IPS-11a (cell line): ENCODE results near the gene GPR75.
"Not testable (repeated sequence)": the region's sequence is repeated elsewhere in the genome, so short reads cannot be mapped to it uniquely, and the experiment has no call there.

ENCODE experiments used
- H3K4me3 ChIP-seq: one replicate; pipeline ENCODE4 v1.5.1; 2013; ENCODE audit warnings: low read depth, low read length, control low read depth

The GPR75 gene

DNA sequence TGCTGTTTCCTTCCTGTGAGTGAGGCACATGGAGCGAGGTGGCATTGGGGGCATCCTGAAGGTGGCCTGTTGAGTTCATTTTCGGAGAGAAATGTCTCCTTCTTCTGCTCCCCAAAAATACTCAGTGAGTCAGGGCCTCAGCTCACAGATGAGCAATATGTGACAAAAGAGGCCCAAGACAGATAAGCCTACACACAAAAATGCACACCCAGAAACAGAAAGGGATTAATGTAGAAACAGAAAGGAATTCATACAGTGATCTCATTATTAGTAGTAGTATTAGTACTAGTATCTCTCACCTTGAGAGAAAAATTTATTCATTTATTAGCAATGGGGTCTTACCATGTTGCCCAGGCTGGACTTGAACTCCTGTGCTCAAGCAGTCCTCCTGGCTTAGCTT is 5.1 kb downstream of the GPR75 start:
- no peak overlapping the region for H3K4me3 ChIP-seq

DNA sequence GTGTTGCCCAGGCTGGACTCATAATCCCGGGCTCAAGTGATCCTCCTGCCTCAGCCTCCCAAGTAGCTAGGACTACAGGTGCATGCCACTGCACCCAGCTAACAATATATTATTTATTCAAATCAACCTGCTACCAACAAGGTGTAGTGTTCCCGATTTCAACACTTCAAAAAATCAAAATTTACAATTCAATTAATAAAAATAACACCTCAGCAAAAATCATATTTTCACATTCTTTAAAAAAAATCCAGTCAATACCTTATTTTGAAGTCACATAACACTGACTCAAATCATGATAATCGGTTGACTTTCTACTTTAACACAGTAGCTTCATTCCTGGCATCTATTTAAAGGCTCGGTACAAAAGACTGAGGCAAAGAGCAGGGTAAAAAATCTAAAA is 7.2 kb downstream of the GPR75 start:
- no peak overlapping the region for H3K4me3 ChIP-seq

DNA sequence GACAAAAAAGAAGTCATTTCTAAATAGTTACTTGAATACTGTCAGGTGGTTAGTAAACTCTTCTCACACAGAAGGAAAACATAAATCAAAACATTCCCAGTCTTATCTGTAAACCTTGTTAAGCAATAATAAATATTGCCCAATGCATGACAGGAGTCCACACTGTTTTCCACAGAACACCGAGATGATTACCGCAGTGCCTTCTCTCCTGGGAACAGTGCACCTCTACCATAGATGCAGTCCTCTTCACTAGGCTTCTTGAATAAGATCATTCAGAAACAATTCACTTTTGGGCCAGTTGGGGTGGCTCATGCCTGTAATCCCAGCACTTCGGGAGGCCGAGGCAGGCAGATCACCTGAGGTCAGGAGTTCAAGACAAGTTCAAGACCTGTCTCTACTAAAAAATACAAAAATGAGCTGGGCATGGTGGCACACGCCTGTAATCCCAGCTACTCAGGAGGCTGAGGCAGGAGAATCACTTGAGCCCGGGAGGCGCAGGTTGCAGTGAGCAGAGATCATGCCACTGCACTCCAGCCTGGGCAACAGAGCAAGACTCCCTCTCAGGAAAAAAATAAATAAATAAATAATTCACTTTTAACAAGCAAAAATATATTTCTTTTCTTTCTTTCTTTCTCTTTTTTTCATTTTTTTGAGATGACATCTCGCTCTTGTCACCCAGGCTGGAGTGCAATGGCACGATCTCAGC is 8.6 kb downstream of the GPR75 start:
- not testable (repeated sequence) for H3K4me3 ChIP-seq

DNA sequence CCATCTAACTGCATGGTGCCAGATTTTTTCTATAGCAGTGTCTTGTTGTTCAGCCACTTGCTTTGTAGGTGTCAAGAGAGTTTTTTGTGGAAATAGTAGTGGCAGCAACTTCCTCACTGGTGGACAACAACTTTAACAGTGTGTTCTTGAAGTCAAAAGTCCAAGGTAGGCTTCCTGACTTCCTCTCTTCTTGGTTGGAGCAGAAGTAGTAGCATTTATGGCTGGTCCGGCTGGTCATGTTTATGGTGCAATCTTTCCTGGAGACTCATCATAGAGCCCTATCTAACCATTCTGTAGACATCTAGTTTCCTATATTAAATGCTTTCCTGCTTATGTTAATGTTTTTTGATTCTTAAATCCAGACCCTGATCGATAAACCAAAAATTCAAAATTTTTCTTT is 11.7 kb downstream of the GPR75 start:
- H3K4me3 ChIP-seq = no peak overlapping the region

DNA sequence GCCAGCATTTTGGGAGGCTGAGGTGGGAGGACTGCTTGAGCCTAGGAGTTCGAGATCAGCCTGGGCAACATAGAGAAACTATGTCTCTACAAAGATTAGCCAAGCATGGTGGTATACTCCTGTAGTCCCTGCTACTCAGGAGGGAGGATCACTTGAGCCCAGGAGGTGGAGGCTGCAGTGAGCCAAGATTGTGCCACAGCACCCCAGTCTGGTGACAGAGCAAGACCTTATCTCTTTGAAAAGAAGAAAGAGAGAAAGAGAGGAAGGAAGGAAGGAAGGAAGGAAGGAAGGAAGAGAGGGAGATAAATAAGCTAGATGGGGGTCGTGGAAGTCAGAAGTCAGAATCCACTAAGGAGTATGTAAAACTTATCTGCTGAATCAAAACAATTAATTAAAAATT is 16.2 kb downstream of the GPR75 start:
- H3K4me3 ChIP-seq = no peak overlapping the region

DNA sequence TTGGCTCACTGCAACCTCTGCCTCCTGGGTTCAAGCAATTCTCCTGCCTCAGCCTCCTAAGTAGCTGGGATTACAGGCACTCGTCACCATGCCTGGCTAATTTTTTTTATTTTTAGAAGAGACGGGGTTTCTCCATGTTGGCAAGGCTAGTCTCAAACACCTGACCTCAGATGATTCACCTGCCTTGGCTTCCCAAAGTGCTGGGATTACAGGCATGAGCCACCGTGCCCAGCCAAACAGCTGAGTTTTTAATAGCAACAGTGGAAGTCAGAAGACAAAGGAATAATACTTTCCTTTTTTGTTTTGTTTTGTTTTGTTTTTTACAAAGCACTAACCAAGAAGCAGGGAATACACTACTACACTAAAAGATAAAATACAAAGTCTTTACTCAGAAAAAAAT is 16.9 kb downstream of the GPR75 start:
- H3K4me3 ChIP-seq = no peak overlapping the region

- H3K4me3 ChIP-seq = not testable (repeated sequence)
Measured at GRCh38 chr2:53841651-53842050, 18.1 kb downstream of the GPR75 start.

GRCh38 chr2:53840580-53840979 is 19.2 kb downstream of the GPR75 start:
- H3K4me3 ChIP-seq = no peak overlapping the region

DNA sequence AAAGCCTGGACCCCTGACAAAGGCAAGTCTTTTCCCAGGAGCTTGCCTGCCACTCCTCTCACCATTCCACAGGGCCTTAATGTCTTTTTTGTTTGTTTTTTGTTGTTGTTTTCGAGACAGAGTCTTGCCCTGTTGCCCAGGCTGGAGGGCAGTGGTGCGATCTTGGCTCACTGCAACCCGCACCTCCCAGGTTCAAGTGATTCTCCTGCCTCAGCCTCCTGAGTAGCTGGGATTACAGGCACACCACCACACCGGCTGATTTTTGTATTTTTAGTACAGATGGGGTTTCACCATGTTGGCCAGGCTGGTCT is 29.8 kb downstream of the GPR75 start:
- not testable (repeated sequence) for H3K4me3 ChIP-seq

GRCh38 chr2:53829273-53829979 is 30.3 kb downstream of the GPR75 start:
- H3K4me3 ChIP-seq = no peak overlapping the region

DNA sequence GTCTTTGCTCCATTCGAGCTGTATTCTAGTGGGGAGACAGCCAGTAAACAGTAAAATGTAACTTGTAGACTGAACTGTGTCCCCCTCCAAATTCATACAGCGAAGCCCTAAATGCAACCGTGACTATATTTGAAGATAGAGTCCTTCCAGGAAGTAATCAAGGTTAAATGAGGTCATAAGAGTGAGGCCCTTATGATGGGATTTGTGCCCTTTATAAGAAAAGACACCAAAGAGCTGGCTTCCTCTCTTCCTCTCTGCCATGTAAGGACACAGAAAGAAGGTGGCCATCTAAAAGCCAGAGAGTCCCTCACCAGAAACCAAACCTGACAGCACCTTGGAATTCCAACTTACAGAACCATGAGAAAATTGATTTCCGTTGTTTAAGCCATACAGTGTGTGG is 31.4 kb downstream of the GPR75 start:
- no peak overlapping the region for H3K4me3 ChIP-seq

- no peak overlapping the region for H3K4me3 ChIP-seq
Measured at GRCh38 chr2:53827398-53828175, 32.2 kb downstream of the GPR75 start.

DNA sequence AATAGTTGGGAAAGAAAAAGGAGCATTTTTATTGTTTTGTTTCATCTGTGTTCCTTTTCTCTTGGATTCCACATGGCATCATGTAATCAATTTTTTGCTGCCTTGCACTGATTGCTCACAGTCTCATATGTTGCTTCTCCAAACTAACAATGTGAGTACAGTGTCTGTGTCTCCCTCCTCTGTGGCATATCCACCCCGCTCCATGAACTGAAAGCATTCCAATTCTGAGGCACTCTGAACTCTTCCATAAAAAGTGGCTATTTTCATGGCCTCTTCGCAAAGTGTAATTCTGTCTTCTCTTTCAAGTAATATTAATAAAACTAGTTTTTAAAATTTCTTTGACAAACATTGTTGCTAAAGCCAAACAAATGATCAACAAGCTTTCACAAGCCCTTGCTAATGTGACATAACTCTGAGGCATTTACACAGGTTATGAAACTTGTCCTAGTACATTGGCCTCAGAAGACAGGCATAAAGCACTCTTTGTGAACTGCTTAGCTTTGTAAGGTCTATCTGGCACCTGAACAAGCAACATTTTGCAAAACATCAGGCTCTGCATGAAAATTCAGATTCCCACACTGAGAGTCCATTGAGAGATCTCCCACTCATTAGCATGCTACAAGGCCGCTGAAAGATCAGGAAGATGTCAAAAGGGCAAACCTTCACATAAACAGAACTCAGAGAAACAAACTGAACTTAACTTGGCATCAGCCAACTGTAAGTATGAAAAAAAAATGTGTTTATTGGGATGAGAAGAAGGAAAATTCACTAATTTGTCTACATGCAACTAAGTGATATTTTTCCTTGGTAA is 33.0 kb downstream of the GPR75 start:
- no peak overlapping the region for H3K4me3 ChIP-seq

DNA sequence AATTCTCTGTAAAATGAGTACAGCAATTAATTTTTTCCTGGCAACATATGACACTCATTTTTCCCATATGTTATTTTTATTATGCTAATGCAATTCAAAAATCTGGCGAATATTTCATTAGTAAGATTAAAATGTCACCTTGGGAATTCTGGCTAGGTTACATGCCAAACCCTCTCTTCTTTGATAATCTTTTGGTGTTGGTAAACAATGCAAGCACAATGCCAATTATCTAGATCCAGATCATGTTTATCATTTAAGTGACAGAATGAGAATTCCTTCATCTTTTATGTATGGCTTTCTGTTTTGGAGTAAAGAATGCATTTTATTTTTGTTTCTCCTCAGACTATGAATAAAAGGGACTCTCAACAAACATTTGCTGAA is 33.7 kb downstream of the GPR75 start:
- H3K4me3 ChIP-seq = no peak overlapping the region

DNA sequence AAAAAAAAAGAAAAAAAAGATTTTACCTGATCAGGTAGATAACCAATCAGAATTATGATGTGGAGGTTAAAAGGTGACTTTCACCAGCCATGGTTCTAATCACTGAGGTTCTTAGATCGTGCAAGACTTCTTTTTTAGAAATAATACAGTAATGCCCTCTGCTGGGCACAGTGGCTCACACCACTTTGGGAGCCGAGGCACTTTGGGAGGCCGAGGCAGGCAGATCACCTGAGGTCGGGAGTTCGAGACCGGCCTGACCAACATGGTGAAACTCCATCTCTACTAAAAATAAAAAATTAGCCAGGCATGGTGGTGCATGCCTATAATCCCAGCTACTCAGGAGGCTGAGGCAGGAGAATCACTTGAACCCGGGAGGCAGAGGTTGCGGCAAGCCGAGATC is 36.1 kb downstream of the GPR75 start:
- H3K4me3 ChIP-seq = not testable (repeated sequence)

- no peak overlapping the region for H3K4me3 ChIP-seq
Measured at GRCh38 chr2:53821810-53822209, 38.0 kb downstream of the GPR75 start.

- H3K4me3 ChIP-seq = no peak overlapping the region
Measured at GRCh38 chr2:53820711-53821110, 39.1 kb downstream of the GPR75 start.

DNA sequence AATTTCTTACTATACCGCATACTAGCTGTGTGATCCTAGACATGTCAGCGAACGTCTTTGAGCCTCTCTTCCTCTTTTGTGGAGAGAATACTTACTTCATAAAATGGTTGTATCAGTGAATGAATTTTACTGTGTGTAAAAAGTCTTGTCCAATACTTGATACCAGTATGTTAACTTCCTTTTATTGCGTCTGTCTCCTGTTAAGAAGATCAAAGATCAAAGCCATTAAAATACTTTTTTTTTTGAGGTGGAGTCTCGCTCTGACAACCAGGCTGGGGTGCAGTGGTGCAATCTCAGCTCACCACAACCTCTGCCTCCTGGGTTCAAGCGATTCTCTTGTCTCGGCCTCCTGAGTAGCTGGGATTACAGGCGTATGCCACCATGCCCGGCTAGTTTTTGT is 39.7 kb downstream of the GPR75 start:
- no peak overlapping the region for H3K4me3 ChIP-seq

DNA sequence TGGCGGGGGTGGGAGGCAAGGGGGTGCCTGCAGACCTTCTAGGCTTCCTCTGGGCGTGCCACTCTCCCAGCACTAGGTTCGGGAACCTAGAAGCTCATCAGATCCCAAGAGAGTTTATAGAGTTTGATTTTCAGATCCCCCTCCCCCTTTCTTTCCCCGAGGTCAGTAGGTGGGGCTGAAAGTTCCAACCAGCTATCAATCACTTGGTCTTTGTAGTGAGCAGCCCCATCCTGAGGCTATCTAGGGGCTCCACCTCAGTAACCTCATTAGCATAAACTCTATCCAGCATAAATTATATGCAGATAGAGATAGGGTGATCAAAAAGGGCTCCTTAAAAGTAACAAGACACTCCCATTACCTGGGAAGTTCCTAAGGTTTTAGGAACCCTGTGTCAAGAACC is 40.1 kb downstream of the GPR75 start:
- no peak overlapping the region for H3K4me3 ChIP-seq

- no peak overlapping the region for H3K4me3 ChIP-seq
Measured at GRCh38 chr2:53818854-53819435, 40.8 kb downstream of the GPR75 start.

GRCh38 chr2:53813151-53813550 is 46.6 kb downstream of the GPR75 start:
- no peak overlapping the region for H3K4me3 ChIP-seq
